ENCODE results near the gene PAM16.

The PAM16 gene

DNA sequence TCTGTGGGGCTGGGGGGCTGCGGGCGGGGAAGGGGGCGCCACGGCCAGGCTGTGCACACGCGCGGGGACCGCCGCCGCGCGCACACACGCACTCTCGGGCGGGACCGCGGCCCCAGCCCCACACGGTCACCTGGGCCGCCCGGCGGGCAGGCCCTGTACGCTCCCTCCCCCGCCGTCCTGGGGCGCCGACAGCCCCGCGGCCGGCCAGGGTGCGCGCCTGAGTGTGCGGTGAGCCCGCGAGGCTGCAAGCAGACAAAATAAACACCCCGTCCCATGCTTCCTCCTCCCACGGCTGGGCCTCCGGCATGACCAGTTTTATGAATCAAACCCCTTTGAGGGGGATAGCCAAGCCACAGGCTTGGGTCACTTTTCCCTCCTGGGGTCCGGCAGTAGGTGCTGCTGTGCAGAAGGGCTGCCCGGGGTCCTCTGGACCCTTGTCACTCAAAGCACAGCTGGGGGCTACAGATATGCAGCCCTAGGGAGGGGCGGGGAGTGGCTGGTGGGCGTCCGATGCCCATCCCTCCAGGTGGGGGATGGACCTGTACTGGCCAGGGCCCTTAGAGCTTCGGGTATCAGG lies 21.0 kb upstream of the PAM16 start:
- H3K4me3 ChIP-seq (ENCODE audit: low read depth, low read length): no peak overlapping the region
- TF ChIP-seq, protein P1, sequence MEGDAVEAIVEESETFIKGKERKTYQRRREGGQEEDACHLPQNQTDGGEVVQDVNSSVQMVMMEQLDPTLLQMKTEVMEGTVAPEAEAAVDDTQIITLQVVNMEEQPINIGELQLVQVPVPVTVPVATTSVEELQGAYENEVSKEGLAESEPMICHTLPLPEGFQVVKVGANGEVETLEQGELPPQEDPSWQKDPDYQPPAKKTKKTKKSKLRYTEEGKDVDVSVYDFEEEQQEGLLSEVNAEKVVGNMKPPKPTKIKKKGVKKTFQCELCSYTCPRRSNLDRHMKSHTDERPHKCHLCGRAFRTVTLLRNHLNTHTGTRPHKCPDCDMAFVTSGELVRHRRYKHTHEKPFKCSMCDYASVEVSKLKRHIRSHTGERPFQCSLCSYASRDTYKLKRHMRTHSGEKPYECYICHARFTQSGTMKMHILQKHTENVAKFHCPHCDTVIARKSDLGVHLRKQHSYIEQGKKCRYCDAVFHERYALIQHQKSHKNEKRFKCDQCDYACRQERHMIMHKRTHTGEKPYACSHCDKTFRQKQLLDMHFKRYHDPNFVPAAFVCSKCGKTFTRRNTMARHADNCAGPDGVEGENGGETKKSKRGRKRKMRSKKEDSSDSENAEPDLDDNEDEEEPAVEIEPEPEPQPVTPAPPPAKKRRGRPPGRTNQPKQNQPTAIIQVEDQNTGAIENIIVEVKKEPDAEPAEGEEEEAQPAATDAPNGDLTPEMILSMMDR (IDR thresholded peaks at IDR 0.05; ENCODE audit: borderline replicate concordance, insufficient read depth, low read depth, low read length): no peak

DNA sequence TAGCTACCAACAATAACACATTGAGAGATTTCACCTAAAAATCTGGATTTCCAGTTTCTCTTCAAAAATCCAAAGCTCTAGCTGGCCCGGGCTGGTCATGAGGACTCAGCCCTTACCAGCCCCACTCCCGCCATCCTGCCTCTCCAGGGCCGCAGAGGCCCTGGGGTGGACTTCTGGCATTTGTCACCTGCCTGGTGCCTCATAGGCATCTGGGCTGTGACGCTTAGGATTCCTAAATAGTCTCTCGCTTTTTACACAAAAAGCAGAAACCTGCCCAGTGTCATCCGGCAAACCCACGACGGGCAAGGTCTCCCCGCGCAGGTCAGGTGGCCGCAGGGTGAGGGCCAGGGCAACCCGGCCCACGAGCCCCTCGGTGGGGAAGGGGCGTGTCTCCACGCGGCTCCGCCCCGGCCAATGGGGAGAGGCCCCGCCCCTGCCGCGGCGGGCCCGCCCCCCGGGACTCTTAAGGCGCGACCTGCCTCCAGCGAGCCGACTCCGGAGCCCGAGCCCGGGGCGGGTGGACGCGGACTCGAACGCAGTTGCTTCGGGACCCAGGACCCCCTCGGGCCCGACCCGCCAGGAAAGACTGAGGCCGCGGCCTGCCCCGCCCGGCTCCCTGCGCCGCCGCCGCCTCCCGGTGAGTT lies 20.4 kb upstream of the PAM16 start, which contains the start of gene VASN:
Gene VASN (plus strand): TSS at position 492 of the 644 bp plus-strand sequence. CDS start 9,030 bp downstream, outside the sequence.
- H3K4me3 ChIP-seq (ENCODE audit: low read depth, low read length): no peak within 1 kb of the TSS
- TF ChIP-seq, protein P1 (IDR thresholded peaks at IDR 0.05; ENCODE audit: borderline replicate concordance, insufficient read depth, low read depth, low read length): no peak

DNA sequence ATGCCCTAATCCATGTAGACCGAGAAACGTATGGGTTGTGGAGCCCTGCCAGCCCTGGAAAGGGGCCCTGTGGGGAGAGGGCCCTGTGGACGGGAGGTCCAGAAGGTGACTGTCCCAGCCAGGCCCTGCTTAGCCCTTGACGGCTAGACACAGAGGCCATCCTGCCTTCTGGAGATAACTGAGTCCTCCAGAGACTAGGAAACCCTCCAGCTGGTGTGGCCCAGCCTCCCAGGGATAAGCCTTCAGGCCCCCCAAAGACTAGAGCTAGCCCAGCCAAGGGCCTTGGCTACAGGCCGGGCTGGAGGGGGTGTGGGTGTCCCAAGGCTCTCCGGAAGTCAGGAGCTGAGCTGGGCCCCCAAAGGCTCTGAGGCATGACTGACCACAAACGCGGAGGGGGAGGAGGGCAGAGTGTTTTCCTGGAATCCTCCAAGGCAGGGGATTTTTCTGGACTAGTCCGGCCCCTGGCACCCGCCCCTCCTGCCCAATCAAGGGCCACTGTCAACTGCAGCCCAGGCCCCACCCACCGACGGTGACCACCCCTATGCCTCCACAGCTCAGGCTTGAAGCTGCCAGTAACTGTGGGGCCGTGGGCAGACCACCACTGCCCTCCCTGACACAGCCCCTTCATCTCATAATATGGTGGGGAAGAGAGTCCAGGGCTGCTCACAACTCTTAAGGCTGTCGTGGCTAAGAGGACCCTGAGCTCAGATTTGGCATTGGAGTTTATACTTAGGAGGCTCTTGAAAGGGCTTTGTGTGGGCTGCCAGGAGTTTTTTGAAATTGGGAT lies 19.6 kb upstream of the PAM16 start:
- H3K4me3 ChIP-seq (ENCODE audit: low read depth, low read length): no peak overlapping the region
- TF ChIP-seq, protein P1 (IDR thresholded peaks at IDR 0.05; ENCODE audit: borderline replicate concordance, insufficient read depth, low read depth, low read length): no peak

DNA sequence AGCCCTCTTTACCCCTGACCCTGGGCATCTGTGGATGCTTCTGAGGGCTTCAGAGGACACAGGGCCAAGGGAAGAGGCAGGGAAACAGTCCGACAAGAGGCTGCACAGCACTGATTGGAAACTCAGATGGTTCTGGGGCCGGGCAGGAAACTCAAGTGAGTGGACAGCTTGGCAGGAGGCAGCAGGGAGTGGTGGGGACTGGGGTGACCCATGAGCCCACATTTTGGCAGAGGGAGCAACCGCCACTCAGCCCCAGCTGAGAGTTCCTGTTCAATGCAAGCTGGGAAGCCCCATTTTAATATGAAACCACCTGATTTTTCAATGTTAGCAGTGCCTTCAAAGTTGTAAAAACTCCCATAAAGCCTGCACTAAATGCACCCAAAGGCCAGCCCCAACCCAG lies 19.0 kb upstream of the PAM16 start:
- no peak overlapping the region for H3K4me3 ChIP-seq (ENCODE audit: low read depth, low read length)
- TF ChIP-seq, protein P1 (IDR thresholded peaks at IDR 0.05; ENCODE audit: borderline replicate concordance, insufficient read depth, low read depth, low read length): no peak

DNA sequence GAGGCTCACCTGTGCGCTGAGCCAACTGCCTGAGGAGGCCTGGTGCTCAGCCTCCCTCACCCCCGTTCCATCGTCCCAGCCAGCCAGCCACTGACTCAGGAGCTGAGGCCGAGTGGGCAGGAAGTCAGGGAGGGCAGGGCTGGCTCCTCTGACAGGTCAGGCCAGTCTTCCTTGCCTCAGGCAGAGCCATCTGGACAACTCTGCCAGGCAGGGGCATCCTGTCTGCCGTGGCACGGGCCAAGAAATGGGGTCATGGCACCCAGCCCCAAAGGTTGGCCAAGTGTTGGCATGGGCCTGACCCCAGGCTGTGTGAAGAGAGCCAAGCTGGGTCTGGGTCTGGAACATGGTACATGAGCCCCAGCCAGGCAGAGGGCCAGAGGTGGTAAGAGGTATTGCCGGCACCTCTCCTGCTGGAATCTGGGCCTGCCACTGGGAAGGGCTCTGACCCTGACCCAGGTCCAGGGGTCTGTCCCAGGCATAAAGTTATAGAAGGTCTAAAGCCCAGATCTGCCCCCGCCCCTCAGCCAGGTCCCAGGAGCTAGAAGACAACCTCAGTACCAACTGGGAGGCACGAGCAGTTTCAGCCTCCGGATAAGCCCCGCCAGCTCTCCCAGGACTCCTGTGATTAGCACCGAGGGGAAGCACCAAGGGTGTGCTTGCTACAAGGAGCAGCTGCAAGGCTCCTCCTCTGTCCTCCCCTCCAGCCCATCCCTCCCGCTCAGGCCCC lies 18.0 kb upstream of the PAM16 start:
- no peak overlapping the region for H3K4me3 ChIP-seq (ENCODE audit: low read depth, low read length)
- TF ChIP-seq, protein P1 (IDR thresholded peaks at IDR 0.05; ENCODE audit: borderline replicate concordance, insufficient read depth, low read depth, low read length): no peak

DNA sequence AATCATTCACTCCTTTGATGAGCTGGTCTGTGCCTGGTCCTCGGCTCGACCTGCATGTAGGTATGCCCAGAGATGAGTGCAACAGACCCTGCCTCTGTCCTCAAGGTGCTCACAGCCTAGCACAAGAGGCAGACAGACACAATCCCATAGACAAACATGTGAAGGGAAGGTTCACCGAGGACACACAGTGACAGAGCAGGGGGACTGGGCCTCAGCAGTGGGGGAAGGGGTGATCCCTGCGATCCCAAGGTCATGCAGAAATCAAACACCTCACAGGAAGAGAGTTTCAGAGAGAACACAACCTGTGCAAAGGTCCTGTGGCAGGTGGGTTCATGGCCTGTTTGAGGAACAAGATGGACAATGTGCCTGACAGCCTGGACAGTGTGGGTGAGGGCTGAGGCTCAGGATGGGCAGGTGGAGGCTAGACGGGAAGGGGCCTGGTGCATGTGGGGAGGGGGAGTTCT lies 16.3 kb upstream of the PAM16 start:
- TF ChIP-seq, protein P1 (IDR thresholded peaks at IDR 0.05; ENCODE audit: borderline replicate concordance, insufficient read depth, low read depth, low read length): no peak

More for the DNA sequence above, 16.3 kb upstream of the PAM16 start:
- no peak overlapping the region for H3K4me3 ChIP-seq (ENCODE audit: low read depth, low read length)
